PC-3 (cell line): ENCODE measurements around the gene COL8A1. TPM values are rescaled to one million over a fixed set of nuclear protein-coding genes. Genes with fewer than 3 reads are reported as not detected.
A peak's percentile ranks its signal among the peaks of the same experiment; 100 is the strongest.

ENCODE experiments used
- ATAC-seq: fragments of 200-7000 bp; cut with Tn5 transposase; 2 replicates; pipeline ENCODE4 v1.9.1; 2020; ENCODE audit warnings: mild to moderate bottlenecking, moderate library complexity
- BruUV-seq: library from RNA; stranded (reverse); fragments of 400-500 nt; replicated peaks from 2 replicates; lab custom pipeline; 2021; lab: Mats Ljungman, UMichigan
- CTCF ChIA-PET: fragments of 300-600 bp; sonication (Branson Sonifier 250); formaldehyde crosslinking; loops from one replicate; lab custom pipeline; 2022; ENCODE audit warnings: antibody characterized with exemption; lab: Charles Lee
- POLR2A ChIA-PET: fragments of 300-600 bp; sonication (Branson Sonifier 250); formaldehyde crosslinking; loops from one replicate; lab custom pipeline; 2022; ENCODE audit warnings: antibody characterized with exemption; ENCODE audit not compliant: unreplicated experiment; lab: Charles Lee
- DNase-seq: peaks from one replicate; pipeline ENCODE4 v3.0.0-alpha.2; 2015
- H2AFZ ChIP-seq: fragments of 300-600 bp; sonication (generic); 2 replicates; pipeline ENCODE4 v1.6.0; 2016; ENCODE audit warnings: antibody characterized with exemption, low read length
- H3F3A ChIP-seq: fragments of 300-600 bp; sonication (generic); one replicate; pipeline ENCODE4 v1.6.0; 2017; ENCODE audit warnings: antibody characterized with exemption, low read length, control low read depth, mild to moderate bottlenecking; ENCODE audit not compliant: unreplicated experiment
- H3K27ac ChIP-seq: fragments of 300-600 bp; sonication (generic); 2 replicates; pipeline ENCODE4 v1.5.1; 2016; ENCODE audit warnings: mild to moderate bottlenecking, low read length
- H3K27me3 ChIP-seq: fragments of 300-600 bp; sonication (generic); 2 replicates; pipeline ENCODE4 v1.6.1; 2016; ENCODE audit warnings: low read length, mixed read lengths
- H3K36me3 ChIP-seq: fragments of 300-600 bp; sonication (generic); 2 replicates; pipeline ENCODE4 v1.6.1; 2016; ENCODE audit warnings: low read depth, mixed run types, low read length, mixed read lengths
- H3K4me1 ChIP-seq: fragments of 300-600 bp; sonication (generic); 2 replicates; pipeline ENCODE4 v1.5.1; 2016; ENCODE audit warnings: low read length; ENCODE audit not compliant: insufficient read depth
- H3K4me2 ChIP-seq: fragments of 300-600 bp; sonication (generic); 2 replicates; pipeline ENCODE4 v1.6.0; 2016; ENCODE audit warnings: low read length
- H3K4me3 ChIP-seq: fragments of 300-600 bp; sonication (generic); 2 replicates; pipeline ENCODE4 v1.5.1; 2016; ENCODE audit warnings: mild to moderate bottlenecking, low read length, mixed read lengths
- H3K79me2 ChIP-seq: fragments of 300-600 bp; sonication (generic); 2 replicates; pipeline ENCODE4 v1.6.1; 2017; ENCODE audit warnings: low read length, mixed read lengths
- H3K9ac ChIP-seq: fragments of 300-600 bp; sonication (generic); 2 replicates; pipeline ENCODE4 v1.6.0; 2016; ENCODE audit warnings: mild to moderate bottlenecking, low read length
- H3K9me2 ChIP-seq: fragments of 300-600 bp; sonication (generic); replicated peaks from 2 replicates; pipeline ENCODE4 v1.6.1; 2016; ENCODE audit warnings: mixed run types, low read length, mixed read lengths
- H3K9me3 ChIP-seq: fragments of 300-600 bp; sonication (generic); 2 replicates; pipeline ENCODE4 v1.6.1; 2016; ENCODE audit warnings: low read length, mixed read lengths
- H4K20me1 ChIP-seq: fragments of 300-600 bp; sonication (generic); 2 replicates; pipeline ENCODE4 v1.6.1; 2016; ENCODE audit warnings: low read length, mixed read lengths
- CTCF ChIP-seq: fragments of 300-600 bp; sonication (generic); conservative IDR thresholded peaks from 2 replicates; pipeline ENCODE4 v1.5.1; 2017; ENCODE audit warnings: antibody characterized with exemption, low read depth, mild to moderate bottlenecking, low read length
- EZH2 ChIP-seq: fragments of 300-600 bp; sonication (generic); IDR thresholded peaks from one replicate; pipeline ENCODE4 v1.6.1; 2017; ENCODE audit warnings: antibody characterized with exemption, mild to moderate bottlenecking, low read length; ENCODE audit not compliant: unreplicated experiment
- EZH2phosphoT487 ChIP-seq: fragments of 300-600 bp; sonication (generic); IDR thresholded peaks from 2 replicates; pipeline ENCODE4 v1.6.1; 2018; ENCODE audit warnings: mild to moderate bottlenecking, antibody characterized with exemption, low read length, borderline replicate concordance
- intact Hi-C: fragments of 100-400 bp; cut with micrococcal nuclease; formaldehyde crosslinking; loops from 2 replicates; pipeline ENCODE4 v1.9.0; 2023
- total RNA-seq: library from RNA; depleted of rRNA; stranded (reverse); fragments of >200 nt; gene quantifications from 2 replicates; pipeline ENCODE4 v1.2.3, GENCODE V29; 2014

The COL8A1 gene
- total RNA-seq, 1 experiment from 2014 or later = 2.4 TPM

DNA sequence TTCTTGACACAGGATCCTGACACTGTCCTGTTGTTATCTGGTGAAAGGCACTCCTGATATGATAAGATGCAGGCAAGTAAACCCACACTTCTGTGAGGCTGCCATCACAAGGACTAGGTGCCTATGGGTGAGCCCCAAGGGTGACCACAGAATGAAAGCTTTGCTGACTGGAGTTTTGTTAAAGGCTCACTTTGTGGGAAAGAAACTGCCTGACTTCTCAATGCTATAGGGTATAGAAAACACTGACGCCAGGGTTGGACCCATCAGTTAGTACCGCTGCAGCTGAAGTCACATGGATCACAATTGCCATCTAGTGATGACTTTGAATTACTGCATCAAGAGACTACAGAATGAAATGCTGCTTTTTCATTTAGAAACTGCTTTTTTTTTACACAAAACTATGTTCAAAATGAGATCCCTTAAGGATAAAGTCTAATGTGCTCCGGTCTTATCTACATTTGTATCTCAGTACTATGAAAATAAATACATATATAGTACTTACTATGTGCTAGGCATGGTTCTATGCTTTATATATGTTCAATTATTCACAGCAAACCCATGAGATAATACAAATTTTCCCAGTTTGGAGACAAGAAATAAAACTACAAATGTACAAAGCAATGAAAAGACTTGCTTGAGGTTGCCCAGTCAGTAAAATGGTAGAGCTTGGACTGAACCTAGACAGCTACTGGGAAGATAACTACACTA, 115.0 kb downstream of the COL8A1 start:
- no peak overlapping the region for H3K27ac ChIP-seq
- H3K79me2 ChIP-seq = no peaks in the 10 kb centered on the region
- no peaks in the 10 kb centered on the region for H3K27me3 ChIP-seq
- H3K9me2 ChIP-seq = no peaks in the 10 kb centered on the region
- CTCF ChIA-PET = no interaction called here
- DNase-seq (peak; percentile 82), ATAC-seq (peak; percentile 81)
- peaks cover 25% of the 10 kb centered on the region for H3K4me1 ChIP-seq
- no TSS peak for BruUV-seq
- H4K20me1 ChIP-seq = no peaks in the 10 kb centered on the region
- no peaks in the 10 kb centered on the region for H3F3A ChIP-seq
- no peak overlapping the region for H2AFZ ChIP-seq
- intact Hi-C loops = loop anchor here (1.0 to 10.0 kb wide), 10 partner anchors 36 to 1159 kb away; partner anchors contain the start of gene CPOX
- H3K9ac ChIP-seq = no peak overlapping the region
- H3K9me3 ChIP-seq = no peaks in the 10 kb centered on the region
- POLR2A ChIA-PET = no interaction called here
- TF ChIP-seq CTCF (peak; percentile 95), EZH2 (no peak)
- H3K4me2 ChIP-seq = no peak overlapping the region
- no peak overlapping the region for H3K4me3 ChIP-seq
- no peaks in the 10 kb centered on the region for H3K36me3 ChIP-seq

DNA sequence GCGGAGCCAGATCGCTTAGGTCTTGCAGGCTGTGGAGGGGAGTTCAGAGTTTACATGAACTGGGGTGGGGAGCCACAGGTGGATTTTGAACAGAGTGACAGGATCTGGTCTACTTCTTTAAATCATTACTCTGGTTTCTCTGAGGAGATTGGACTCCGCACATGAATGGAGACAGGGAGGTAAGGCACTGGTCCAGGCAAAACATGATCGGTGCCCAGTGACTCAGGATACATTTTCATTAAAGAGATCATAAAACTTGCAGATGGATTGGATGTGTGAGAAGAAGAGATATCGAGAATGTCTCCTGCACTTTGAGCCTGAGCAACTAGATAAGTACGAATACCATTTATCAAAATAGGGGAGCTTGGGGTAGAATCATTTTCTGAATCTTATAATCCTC, 117.4 kb downstream of the COL8A1 start:
- Histone ChIP-seq H3F3A (no peaks in the 10 kb centered on the region), H4K20me1 (no peaks in the 10 kb centered on the region), H3K27me3 (no peaks in the 10 kb centered on the region), H3K4me2 (no peak overlapping the region), H3K79me2 (no peaks in the 10 kb centered on the region), H3K27ac (no peak overlapping the region), H3K9ac (no peak overlapping the region), H3K4me1 (peaks cover 25% of the 10 kb centered on the region), H2AFZ (no peak overlapping the region), H3K36me3 (no peaks in the 10 kb centered on the region), H3K9me3 (no peaks in the 10 kb centered on the region), H3K9me2 (no peaks in the 10 kb centered on the region), H3K4me3 (no peak overlapping the region)
- ChIA-PET POLR2A (no interaction called here), CTCF (no interaction called here)
- intact Hi-C loops = loop anchor here (10.0 kb wide), 1 partner anchor 1161 kb away; the partner anchor contains the start of gene CPOX
- DNase-seq (no peak), ATAC-seq (no peak)
- BruUV-seq = no TSS peak
- TF ChIP-seq CTCF = no peak
- TF ChIP-seq EZH2phosphoT487 = no peak
- TF ChIP-seq EZH2 = no peak

- Histone ChIP-seq H3F3A (no peaks in the 10 kb centered on the region), H3K4me3 (no peak overlapping the region), H3K27me3 (no peaks in the 10 kb centered on the region), H3K4me2 (no peak overlapping the region), H3K79me2 (no peaks in the 10 kb centered on the region), H3K4me1 (peaks cover 4% of the 10 kb centered on the region; the same call in 1 of the 2 replicates), H3K27ac (no peak overlapping the region), H2AFZ (no peak overlapping the region), H3K9me3 (no peaks in the 10 kb centered on the region), H3K36me3 (no peaks in the 10 kb centered on the region), H4K20me1 (no peaks in the 10 kb centered on the region), H3K9me2 (no peaks in the 10 kb centered on the region), H3K9ac (no peak overlapping the region)
- CTCF ChIA-PET = no interaction called here
- TF ChIP-seq CTCF (no peak), EZH2 (no peak), EZH2phosphoT487 (no peak)
- no peak for DNase-seq
- BruUV-seq = no TSS peak
- POLR2A ChIA-PET = no interaction called here
- intact Hi-C loops = loop anchor here (10.0 kb wide), 1 partner anchor 1163 kb away; the partner anchor contains the start of gene CPOX
- no peak for ATAC-seq
Observed at GRCh38 chr3:99757966-99758365, 119.6 kb downstream of the COL8A1 start.
